ENCODE results near the gene HPD.
"Not testable (repeated sequence)": the region's sequence is repeated elsewhere in the genome, so short reads cannot be mapped to it uniquely, and the experiment has no call there.

Gene HPD

GRCh38 chr12:121796855-121797751 lies 61.6 kb downstream of the HPD start:
- no peak for DNase-seq

DNA sequence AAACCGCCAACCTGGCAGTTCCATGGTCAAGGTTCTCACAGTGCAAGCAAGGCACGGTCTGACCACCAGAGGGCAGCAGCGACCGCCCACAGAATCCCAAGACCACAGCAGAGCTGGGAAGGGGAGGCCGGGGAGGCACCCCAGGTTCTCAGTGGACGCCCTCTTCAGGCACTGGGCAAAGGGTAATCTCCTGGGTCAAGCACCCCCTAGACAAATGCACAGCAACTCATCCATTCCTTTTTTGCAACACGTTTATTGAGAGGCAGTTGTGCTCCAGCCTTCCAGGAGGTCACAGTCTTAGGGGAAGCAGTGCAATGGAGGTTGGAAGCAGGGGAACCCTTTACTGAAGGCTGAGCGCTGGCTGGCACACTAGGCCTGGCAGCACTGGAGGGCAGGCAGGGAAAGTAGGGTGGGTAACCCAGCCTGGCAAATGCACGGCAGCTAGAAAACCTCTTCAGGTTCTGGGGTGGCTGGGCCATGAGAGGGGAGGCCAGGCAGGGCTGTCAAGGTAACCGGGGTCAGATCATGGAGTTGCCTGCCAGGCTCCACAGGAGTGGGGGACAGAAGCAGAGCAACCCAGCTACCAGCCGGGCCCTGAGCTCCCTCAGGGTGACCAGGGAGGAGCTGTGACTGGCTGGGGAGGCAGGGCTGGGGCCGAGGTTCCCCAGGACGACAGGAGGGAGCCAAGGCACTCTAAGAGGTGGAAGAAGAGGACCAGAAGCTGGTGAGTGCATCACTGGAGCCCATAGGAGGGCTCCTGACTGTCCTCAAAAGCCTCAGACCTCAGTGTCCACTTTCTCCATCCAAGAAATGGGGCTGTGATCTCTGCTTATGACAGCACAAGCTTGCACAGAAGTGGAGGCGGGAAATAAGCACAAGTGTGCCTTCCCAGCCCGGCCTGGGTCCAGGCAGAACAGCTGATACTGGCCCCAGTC lies 63.4 kb downstream of the HPD start:
- peak; percentile 86 for DNase-seq

DNA sequence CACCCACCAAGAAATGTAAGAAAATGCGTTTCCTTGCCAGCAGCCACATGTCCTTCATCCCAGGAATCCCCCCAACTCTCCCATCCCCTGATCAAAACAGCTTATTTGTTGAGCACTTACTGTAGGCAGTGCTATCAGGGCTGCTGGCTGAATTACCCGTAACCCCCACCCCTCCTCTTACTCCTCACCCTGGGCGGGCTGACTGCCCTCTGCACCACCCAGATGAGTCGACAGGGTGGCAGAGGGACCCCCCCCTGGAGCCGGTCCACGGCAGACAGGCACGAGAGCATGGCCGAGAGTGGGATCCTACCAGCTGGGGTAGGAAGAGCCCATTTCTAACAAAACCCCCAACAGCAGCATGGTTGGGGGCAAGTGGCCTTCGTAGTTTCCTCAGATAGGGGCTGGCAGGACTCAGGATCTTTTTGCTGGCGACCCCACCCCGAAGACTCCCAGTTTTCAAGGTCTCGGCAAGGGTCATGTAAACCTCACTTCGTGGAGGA lies 64.1 kb downstream of the HPD start:
- no peak for DNase-seq

- peak; percentile 95 for DNase-seq
Measured at GRCh38 chr12:121793838-121794533, 64.7 kb downstream of the HPD start.

DNA sequence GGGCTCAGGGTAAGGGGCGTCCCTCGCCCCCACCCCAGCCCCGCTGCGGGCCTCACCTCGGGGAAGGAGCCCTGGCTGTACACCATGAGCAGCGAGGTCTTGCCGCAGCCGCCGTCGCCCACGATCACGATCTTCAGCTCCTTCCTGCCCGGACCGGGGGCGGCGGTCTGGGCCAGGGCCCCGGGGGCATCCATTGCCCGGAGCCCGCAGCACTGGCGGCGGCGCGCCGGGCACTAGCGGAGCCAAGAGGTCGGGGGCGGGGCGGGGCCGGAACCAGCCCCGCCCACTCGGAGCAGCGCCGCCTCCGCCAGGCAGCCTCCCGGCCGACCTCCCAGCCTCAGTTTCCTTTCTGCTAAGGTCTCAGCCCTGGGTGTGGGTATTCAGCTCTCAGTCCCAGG lies 65.2 kb downstream of the HPD start, which contains the start of gene RHOF:
Gene RHOF (minus strand): TSS at position 249 of the 398 bp plus-strand sequence. CDS start 55 bp downstream, at position 194.
- DNase-seq = peak; percentile 63

DNA sequence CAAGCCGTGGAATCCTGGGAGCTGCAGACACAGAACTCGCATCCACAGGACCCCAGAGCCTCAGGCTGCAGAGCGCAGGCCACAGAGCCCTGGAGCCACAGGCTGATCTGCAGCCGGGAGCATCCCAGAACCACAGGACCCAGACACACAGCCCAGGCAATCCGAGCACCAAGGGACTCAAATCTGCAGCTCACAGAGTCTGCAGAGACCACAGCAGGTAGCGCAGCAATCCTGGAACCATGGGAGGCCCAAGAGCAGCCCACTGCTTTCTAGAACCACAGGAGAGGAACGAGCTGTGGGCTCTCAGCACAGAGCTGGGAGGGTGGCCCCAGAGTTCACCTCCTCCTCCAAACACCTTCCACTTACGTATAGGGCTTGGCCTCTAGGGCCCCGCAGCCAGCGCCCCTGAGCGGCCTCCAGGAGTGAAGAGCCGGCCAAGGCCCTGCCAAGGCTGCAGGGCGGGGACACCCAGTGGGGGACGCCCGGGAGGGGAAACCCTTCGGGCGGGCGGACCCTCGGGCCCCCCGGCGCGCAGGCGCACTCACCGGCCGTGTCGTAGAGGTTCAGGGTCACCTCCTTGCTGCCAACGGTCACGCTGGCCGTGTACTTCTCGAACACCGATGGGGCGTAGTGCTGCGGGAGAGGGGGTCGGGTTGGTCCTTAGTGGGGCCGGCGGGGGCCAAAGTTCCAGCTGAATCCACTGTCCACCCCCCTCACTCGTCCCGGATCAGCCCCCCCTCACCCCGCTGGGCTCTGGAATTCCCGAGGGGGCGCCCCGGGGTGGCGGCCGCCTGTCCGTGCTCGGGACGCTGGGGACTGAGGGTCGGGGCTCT lies 65.8 kb downstream of the HPD start:
- DNase-seq = peak; percentile 58

GRCh38 chr12:121791671-121792551 lies 66.7 kb downstream of the HPD start:
- DNase-seq = peak; percentile 43

- DNase-seq = not testable (repeated sequence)
Measured at GRCh38 chr12:121790785-121791184, 67.9 kb downstream of the HPD start.

GRCh38 chr12:121789800-121790728 lies 68.6 kb downstream of the HPD start:
- DNase-seq = peak; percentile 97
